GM12878 (cell line): Measurements from ENCODE around the gene GPR62.

Experiments used
- CTCF ChIP-seq, 3 experiments: IDR thresholded peaks in 2 of 3; conservative IDR thresholded peaks in 1 of 3; 2 replicates each; pipeline ENCODE4 v1.5.1; 2011; ENCODE audit warnings: low read depth in 3 of 3, low read length in 3 of 3, mild to moderate bottlenecking in 3 of 3, control low read depth in 2 of 3, moderate library complexity in 2 of 3, inconsistent platforms in 1 of 3, mixed read lengths in 1 of 3; ENCODE audit not compliant: control insufficient read depth in 2 of 3, insufficient read depth in 1 of 3; ENCODE audit errors: extremely low read depth in 1 of 3
- E2F8 ChIP-seq: fragments of 450-650 bp; IDR thresholded peaks from 2 replicates; pipeline ENCODE4 v1.6.1; 2018; ENCODE audit warnings: mild to moderate bottlenecking, low read depth, moderate library complexity; ENCODE audit not compliant: partially characterized antibody
- MXI1 ChIP-seq: fragments of 150-350 bp; IDR thresholded peaks from 2 replicates; pipeline ENCODE4 v1.6.1; 2011; ENCODE audit warnings: low read depth, mild to moderate bottlenecking, inconsistent platforms, low read length, improper control_type of control experiment
- POLR2A ChIP-seq: IDR thresholded peaks from 2 replicates; pipeline ENCODE4 v1.6.1; 2011; ENCODE audit warnings: low read depth, mild to moderate bottlenecking, low read length
- RELA ChIP-seq: fragments of 450-650 bp; IDR thresholded peaks from 2 replicates; pipeline ENCODE4 v1.8.0; 2014; ENCODE audit warnings: borderline replicate concordance; ENCODE audit not compliant: partially characterized antibody
- REST ChIP-seq: IDR thresholded peaks from 2 replicates; pipeline ENCODE4 v1.6.1; 2012; ENCODE audit warnings: mild to moderate bottlenecking, low read depth, low read length
- SIX5 ChIP-seq: IDR thresholded peaks from 2 replicates; pipeline ENCODE4 v1.6.1; 2011; ENCODE audit warnings: mild to moderate bottlenecking, low read depth, low read length, moderate library complexity; ENCODE audit not compliant: severe bottlenecking
- SMC3 ChIP-seq: IDR thresholded peaks from 2 replicates; pipeline ENCODE4 v1.6.1; 2011; ENCODE audit warnings: low read length, improper control_type of control experiment, borderline replicate concordance
- SPI1 ChIP-seq: IDR thresholded peaks from 2 replicates; pipeline ENCODE4 v1.6.1; 2011; ENCODE audit warnings: low read depth, mild to moderate bottlenecking, low read length, moderate library complexity, borderline replicate concordance; ENCODE audit not compliant: insufficient read depth
- YBX1 ChIP-seq: fragments of 450-650 bp; IDR thresholded peaks from 2 replicates; pipeline ENCODE4 v1.6.1; 2016; ENCODE audit warnings: antibody characterized with exemption
- ZNF207 ChIP-seq: fragments of 450-650 bp; IDR thresholded peaks from 2 replicates; pipeline ENCODE4 v1.6.1; 2014; ENCODE audit warnings: antibody characterized with exemption, mild to moderate bottlenecking, borderline replicate concordance

- no peak for TF ChIP-seq MXI1
- no peak for TF ChIP-seq YBX1
- TF ChIP-seq POLR2A: no peak
- TF ChIP-seq ZNF207: no peak
- no peak for TF ChIP-seq REST
- TF ChIP-seq CTCF (IDR thresholded peaks at IDR 0.05 in 2 of 3, conservative IDR thresholded peaks at IDR 0.05 in 1 of 3; ENCODE audit: control insufficient read depth in 2 of 3, extremely low read depth in 1 of 3, insufficient read depth in 1 of 3, low read depth in 3 of 3, low read length in 3 of 3): no peak
- no peak for TF ChIP-seq SMC3
- TF ChIP-seq E2F8: no peak
- TF ChIP-seq SPI1: no peak
- TF ChIP-seq RELA: no peak
- no peak for TF ChIP-seq SIX5
Measured at GRCh38 chr3:51997172-51997571, 42.0 kb downstream of the GPR62 start.
